Measurements from ENCODE around the gene PDZD7. TPM values are rescaled to one million over a fixed set of nuclear protein-coding genes. Genes with fewer than 3 reads are reported as not detected.

The PDZD7 gene
- polyA plus RNA-seq, 1 donor from 2014 or later = 1.5 TPM

DNA sequence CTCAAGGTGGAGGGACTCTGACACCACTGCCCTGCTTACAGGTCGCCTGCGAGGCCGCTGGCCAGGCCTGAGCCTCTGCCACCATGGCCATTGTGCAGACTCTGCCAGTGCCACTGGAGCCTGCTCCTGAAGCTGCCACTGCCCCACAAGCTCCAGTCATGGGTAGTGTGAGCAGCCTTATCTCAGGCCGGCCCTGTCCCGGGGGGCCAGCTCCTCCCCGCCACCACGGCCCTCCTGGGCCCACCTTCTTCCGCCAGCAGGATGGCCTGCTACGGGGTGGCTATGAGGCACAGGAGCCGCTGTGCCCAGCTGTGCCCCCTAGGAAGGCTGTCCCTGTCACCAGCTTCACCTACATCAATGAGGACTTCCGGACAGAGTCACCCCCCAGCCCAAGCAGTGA lies 28.5 kb downstream of the PDZD7 start:
- H3K4me2 ChIP-seq (ENCODE audit: low read length) = no peak overlapping the region
- no peak overlapping the region for H3K4me3 ChIP-seq (ENCODE audit: low read length)
- H3K36me3 ChIP-seq (ENCODE audit: insufficient read depth, low read length) = no peaks in the 10 kb centered on the region

DNA sequence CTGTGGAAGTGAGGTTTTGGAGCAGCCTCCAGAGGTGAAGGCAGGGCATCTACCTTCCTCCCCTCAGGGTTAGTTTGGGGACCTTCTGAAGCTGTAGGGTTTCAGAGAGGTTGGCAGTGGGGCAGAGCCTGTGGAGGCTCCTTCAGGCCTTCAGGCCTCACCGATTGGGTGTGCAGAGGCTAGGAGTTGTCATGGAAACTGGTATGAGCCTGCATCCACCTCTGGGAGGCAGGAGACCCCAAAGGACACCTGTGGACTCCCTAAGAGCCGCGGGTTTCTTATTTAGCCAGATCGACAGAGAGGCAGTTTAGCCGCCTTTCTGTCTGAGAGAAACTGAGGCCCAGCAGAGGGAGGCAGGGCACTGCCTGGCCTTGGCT lies 29.3 kb downstream of the PDZD7 start:
- peak overlapping the region; percentile 80 for H3K4me3 ChIP-seq (ENCODE audit: low read length)

More for the DNA sequence above, 28.5 kb downstream of the PDZD7 start:
- Histone ChIP-seq H3K27me3 (ENCODE audit: insufficient read depth, low read depth, low read length) (peaks cover 3% of the 10 kb centered on the region), H3K9me2 (ENCODE audit: insufficient read depth, low read length) (no peaks in the 10 kb centered on the region), H3K9ac (ENCODE audit: low read length) (no peak overlapping the region), H3K9me3 (ENCODE audit: low read length) (no peaks in the 10 kb centered on the region), H3K79me2 (replicated peaks; ENCODE audit: insufficient read depth, low read length) (peaks cover 22% of the 10 kb centered on the region), H2AFZ (ENCODE audit: low read depth, low read length) (no peak overlapping the region), H4K20me1 (ENCODE audit: insufficient read depth) (no peaks in the 10 kb centered on the region), H3F3A (ENCODE audit: insufficient read depth, low read length, poor library complexity, severe bottlenecking) (no peaks in the 10 kb centered on the region), H3K27ac (ENCODE audit: low read length) (no peak overlapping the region)
- TF ChIP-seq RAD21 (conservative IDR thresholded peaks at IDR 0.05) (no peak), POLR2AphosphoS5 (IDR thresholded peaks at IDR 0.05) (no peak), SMC3 (conservative IDR thresholded peaks at IDR 0.05; ENCODE audit: poor library complexity) (no peak), MXI1 (conservative IDR thresholded peaks at IDR 0.05; ENCODE audit: poor library complexity, severe bottlenecking) (no peak), EP300 (conservative IDR thresholded peaks at IDR 0.05; ENCODE audit: poor library complexity, severe bottlenecking) (no peak), EZH2 (IDR thresholded peaks at IDR 0.05; ENCODE audit: borderline replicate concordance, insufficient read depth, low read length, poor library complexity, severe bottlenecking) (no peak), TAF1 (IDR thresholded peaks at IDR 0.05; ENCODE audit: low read depth) (no peak)
- TF ChIP-seq, protein P1, sequence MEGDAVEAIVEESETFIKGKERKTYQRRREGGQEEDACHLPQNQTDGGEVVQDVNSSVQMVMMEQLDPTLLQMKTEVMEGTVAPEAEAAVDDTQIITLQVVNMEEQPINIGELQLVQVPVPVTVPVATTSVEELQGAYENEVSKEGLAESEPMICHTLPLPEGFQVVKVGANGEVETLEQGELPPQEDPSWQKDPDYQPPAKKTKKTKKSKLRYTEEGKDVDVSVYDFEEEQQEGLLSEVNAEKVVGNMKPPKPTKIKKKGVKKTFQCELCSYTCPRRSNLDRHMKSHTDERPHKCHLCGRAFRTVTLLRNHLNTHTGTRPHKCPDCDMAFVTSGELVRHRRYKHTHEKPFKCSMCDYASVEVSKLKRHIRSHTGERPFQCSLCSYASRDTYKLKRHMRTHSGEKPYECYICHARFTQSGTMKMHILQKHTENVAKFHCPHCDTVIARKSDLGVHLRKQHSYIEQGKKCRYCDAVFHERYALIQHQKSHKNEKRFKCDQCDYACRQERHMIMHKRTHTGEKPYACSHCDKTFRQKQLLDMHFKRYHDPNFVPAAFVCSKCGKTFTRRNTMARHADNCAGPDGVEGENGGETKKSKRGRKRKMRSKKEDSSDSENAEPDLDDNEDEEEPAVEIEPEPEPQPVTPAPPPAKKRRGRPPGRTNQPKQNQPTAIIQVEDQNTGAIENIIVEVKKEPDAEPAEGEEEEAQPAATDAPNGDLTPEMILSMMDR (IDR thresholded peaks at IDR 0.05; ENCODE audit: poor library complexity, severe bottlenecking) = no peak
- TF ChIP-seq, protein P2, sequence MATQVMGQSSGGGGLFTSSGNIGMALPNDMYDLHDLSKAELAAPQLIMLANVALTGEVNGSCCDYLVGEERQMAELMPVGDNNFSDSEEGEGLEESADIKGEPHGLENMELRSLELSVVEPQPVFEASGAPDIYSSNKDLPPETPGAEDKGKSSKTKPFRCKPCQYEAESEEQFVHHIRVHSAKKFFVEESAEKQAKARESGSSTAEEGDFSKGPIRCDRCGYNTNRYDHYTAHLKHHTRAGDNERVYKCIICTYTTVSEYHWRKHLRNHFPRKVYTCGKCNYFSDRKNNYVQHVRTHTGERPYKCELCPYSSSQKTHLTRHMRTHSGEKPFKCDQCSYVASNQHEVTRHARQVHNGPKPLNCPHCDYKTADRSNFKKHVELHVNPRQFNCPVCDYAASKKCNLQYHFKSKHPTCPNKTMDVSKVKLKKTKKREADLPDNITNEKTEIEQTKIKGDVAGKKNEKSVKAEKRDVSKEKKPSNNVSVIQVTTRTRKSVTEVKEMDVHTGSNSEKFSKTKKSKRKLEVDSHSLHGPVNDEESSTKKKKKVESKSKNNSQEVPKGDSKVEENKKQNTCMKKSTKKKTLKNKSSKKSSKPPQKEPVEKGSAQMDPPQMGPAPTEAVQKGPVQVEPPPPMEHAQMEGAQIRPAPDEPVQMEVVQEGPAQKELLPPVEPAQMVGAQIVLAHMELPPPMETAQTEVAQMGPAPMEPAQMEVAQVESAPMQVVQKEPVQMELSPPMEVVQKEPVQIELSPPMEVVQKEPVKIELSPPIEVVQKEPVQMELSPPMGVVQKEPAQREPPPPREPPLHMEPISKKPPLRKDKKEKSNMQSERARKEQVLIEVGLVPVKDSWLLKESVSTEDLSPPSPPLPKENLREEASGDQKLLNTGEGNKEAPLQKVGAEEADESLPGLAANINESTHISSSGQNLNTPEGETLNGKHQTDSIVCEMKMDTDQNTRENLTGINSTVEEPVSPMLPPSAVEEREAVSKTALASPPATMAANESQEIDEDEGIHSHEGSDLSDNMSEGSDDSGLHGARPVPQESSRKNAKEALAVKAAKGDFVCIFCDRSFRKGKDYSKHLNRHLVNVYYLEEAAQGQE (IDR thresholded peaks at IDR 0.05; ENCODE audit: borderline replicate concordance) = no peak

More for the DNA sequence above, 29.3 kb downstream of the PDZD7 start:
- Histone ChIP-seq H3K9me2 (ENCODE audit: insufficient read depth, low read length) (no peaks in the 10 kb centered on the region), H3K9ac (ENCODE audit: low read length) (peak overlapping the region; percentile 0), H3K36me3 (ENCODE audit: insufficient read depth, low read length) (no peaks in the 10 kb centered on the region), H3F3A (ENCODE audit: insufficient read depth, low read length, poor library complexity, severe bottlenecking) (no peaks in the 10 kb centered on the region), H3K4me2 (ENCODE audit: low read length) (no peak overlapping the region), H3K27ac (ENCODE audit: low read length) (no peak overlapping the region), H2AFZ (ENCODE audit: low read depth, low read length) (no peak overlapping the region), H4K20me1 (ENCODE audit: insufficient read depth) (no peaks in the 10 kb centered on the region), H3K9me3 (ENCODE audit: low read length) (no peaks in the 10 kb centered on the region), H3K27me3 (ENCODE audit: insufficient read depth, low read depth, low read length) (peaks cover 10% of the 10 kb centered on the region), H3K79me2 (replicated peaks; ENCODE audit: insufficient read depth, low read length) (peaks cover 22% of the 10 kb centered on the region)
- TF ChIP-seq, protein P2 (IDR thresholded peaks at IDR 0.05; ENCODE audit: borderline replicate concordance) = no peak
- no peak for TF ChIP-seq MXI1 (conservative IDR thresholded peaks at IDR 0.05; ENCODE audit: poor library complexity, severe bottlenecking)
- no peak for TF ChIP-seq EP300 (conservative IDR thresholded peaks at IDR 0.05; ENCODE audit: poor library complexity, severe bottlenecking)
- no peak for TF ChIP-seq RAD21 (conservative IDR thresholded peaks at IDR 0.05)
- TF ChIP-seq EZH2 (IDR thresholded peaks at IDR 0.05; ENCODE audit: borderline replicate concordance, insufficient read depth, low read length, poor library complexity, severe bottlenecking) = no peak
- no peak for TF ChIP-seq SMC3 (conservative IDR thresholded peaks at IDR 0.05; ENCODE audit: poor library complexity)
- no peak for TF ChIP-seq TAF1 (IDR thresholded peaks at IDR 0.05; ENCODE audit: low read depth)
- TF ChIP-seq, protein P1 (IDR thresholded peaks at IDR 0.05; ENCODE audit: poor library complexity, severe bottlenecking) = no peak
- TF ChIP-seq POLR2AphosphoS5 (IDR thresholded peaks at IDR 0.05) = no peak

Data from neural cell (in vitro differentiated cells).